Smooth muscle cell of the brain vasculature (primary cell): ENCODE measurements around the gene ABCC10.
A peak's percentile ranks its signal among the peaks of the same experiment; 100 is the strongest.
"Not testable (repeated sequence)": the region's sequence is repeated elsewhere in the genome, so short reads cannot be mapped to it uniquely, and the experiment has no call there.

Experiments used
- DNase-seq: peaks from one replicate; pipeline ENCODE4 v3.0.0-alpha.2; 2012; ENCODE audit warnings: low read depth, low spot score

The ABCC10 gene

GRCh38 chr6:43444036-43444435 is 16.7 kb downstream of the ABCC10 start:
- DNase-seq: no peak

GRCh38 chr6:43444582-43444981 is 17.2 kb downstream of the ABCC10 start:
- DNase-seq: no peak

- no peak for DNase-seq
Observed at GRCh38 chr6:43445576-43445975, 18.2 kb downstream of the ABCC10 start.

- no peak for DNase-seq
Observed at GRCh38 chr6:43447604-43448003, 20.3 kb downstream of the ABCC10 start.

GRCh38 chr6:43448916-43449315 is 21.6 kb downstream of the ABCC10 start:
- DNase-seq: no peak

- no peak for DNase-seq
Observed at GRCh38 chr6:43450699-43451131, 23.4 kb downstream of the ABCC10 start.

GRCh38 chr6:43451348-43451747 is 24.0 kb downstream of the ABCC10 start:
- DNase-seq: no peak

- no peak for DNase-seq
Observed at GRCh38 chr6:43451939-43452338, 24.6 kb downstream of the ABCC10 start.

- no peak for DNase-seq
Observed at GRCh38 chr6:43452896-43453295, 25.6 kb downstream of the ABCC10 start.

- no peak for DNase-seq
Observed at GRCh38 chr6:43453831-43454230, 26.5 kb downstream of the ABCC10 start.

- peak; percentile 47 for DNase-seq
Observed at GRCh38 chr6:43454290-43454695, 27.0 kb downstream of the ABCC10 start.

GRCh38 chr6:43454696-43455530 is 27.6 kb downstream of the ABCC10 start:
- DNase-seq: no peak

GRCh38 chr6:43455531-43456428 is 28.4 kb downstream of the ABCC10 start, which contains the start of gene DLK2:
Gene DLK2 (minus strand): TSS chr6:43455548. CDS start chr6:43454825, 723 bp downstream.
- no peak for DNase-seq

- no peak for DNase-seq
Observed at GRCh38 chr6:43457643-43458042, 30.3 kb downstream of the ABCC10 start.

GRCh38 chr6:43458154-43458553 is 30.8 kb downstream of the ABCC10 start:
- not testable (repeated sequence) for DNase-seq

GRCh38 chr6:43459535-43459934 is 32.2 kb downstream of the ABCC10 start:
- no peak for DNase-seq

- no peak for DNase-seq
Observed at GRCh38 chr6:43460032-43460431, 32.7 kb downstream of the ABCC10 start.

- no peak for DNase-seq
Observed at GRCh38 chr6:43461936-43462335, 34.6 kb downstream of the ABCC10 start.

GRCh38 chr6:43464337-43464736 is 37.0 kb downstream of the ABCC10 start:
- no peak for DNase-seq

- no peak for DNase-seq
Observed at GRCh38 chr6:43465948-43466347, 38.6 kb downstream of the ABCC10 start.

- not testable (repeated sequence) for DNase-seq
Observed at GRCh38 chr6:43467265-43467664, 39.9 kb downstream of the ABCC10 start.

GRCh38 chr6:43467752-43468151 is 40.4 kb downstream of the ABCC10 start:
- DNase-seq: no peak
